ENCODE measurements around the gene ITPKB. TPM values are rescaled to one million over a fixed set of nuclear protein-coding genes. Genes with fewer than 3 reads are reported as not detected.

ITPKB gene
- total RNA-seq, 2 donors from 2014 or later, result 13.0 to 21.1 TPM

GRCh38 chr1:226761322-226761721, 22.2 kb upstream of the ITPKB start:
- DNase-seq, result no peak
- TF ChIP-seq CTCF (IDR thresholded peaks at IDR 0.05), result no peak
- TF ChIP-seq POLR2A (IDR thresholded peaks at IDR 0.05), result no peak
- H3K9me3 ChIP-seq, result no peaks in the 10 kb centered on the region
- WGBS, 2 donors, result 21 to 27% methylated on average over 1 of the region's 1 CpG
- ATAC-seq, result no peak
- H3K27me3 ChIP-seq, result no peaks in the 10 kb centered on the region
- intact Hi-C loops (cut with DNase I), result no loop called here
- no peak overlapping the region for H3K27ac ChIP-seq
- H3K4me1 ChIP-seq, result no peaks in the 10 kb centered on the region
- H3K4me3 ChIP-seq, result no peak overlapping the region
- H3K36me3 ChIP-seq (replicated peaks in 1 of 2; ENCODE audit: insufficient read depth in 1 of 2, low read depth in 2 of 2), result no peaks in the 10 kb centered on the region

- no peak for DNase-seq
- no peak for TF ChIP-seq CTCF (IDR thresholded peaks at IDR 0.05)
- TF ChIP-seq POLR2A (IDR thresholded peaks at IDR 0.05), result no peak
- ATAC-seq, result no peak
- no peak overlapping the region for H3K4me3 ChIP-seq
- H3K27me3 ChIP-seq, result no peaks in the 10 kb centered on the region
- no peaks in the 10 kb centered on the region for H3K4me1 ChIP-seq
- no peaks in the 10 kb centered on the region for H3K36me3 ChIP-seq (replicated peaks in 1 of 2; ENCODE audit: insufficient read depth in 1 of 2, low read depth in 2 of 2)
- H3K9me3 ChIP-seq, result no peaks in the 10 kb centered on the region
- H3K27ac ChIP-seq, result no peak overlapping the region
- intact Hi-C loops (cut with DNase I), result no loop called here
- WGBS, 2 donors, result 79 to 80% methylated on average over 9 of the region's 9 CpGs
Observed at GRCh38 chr1:226754793-226755533, 15.9 kb upstream of the ITPKB start.

DNA sequence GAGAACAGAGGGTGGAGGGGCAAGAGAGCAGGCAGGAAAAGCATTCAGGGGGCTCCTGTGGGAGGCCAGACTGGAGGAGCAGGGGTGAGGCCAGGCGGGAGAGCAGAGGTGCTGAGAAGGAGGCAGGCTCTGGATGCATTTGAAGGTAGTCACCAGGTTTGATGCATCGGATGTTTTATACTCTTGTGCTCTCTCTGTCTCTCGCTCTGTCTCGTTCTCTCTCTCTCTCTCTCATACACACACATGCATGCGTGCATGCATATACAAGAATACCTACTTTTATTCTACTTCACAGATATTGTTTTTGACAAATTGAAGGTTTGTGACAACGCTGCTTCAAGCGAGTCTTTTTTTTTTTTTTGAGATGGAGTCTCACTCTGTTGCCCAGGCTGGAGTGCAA, 15.0 kb upstream of the ITPKB start:
- TF ChIP-seq CTCF (IDR thresholded peaks at IDR 0.05) (no peak), POLR2A (IDR thresholded peaks at IDR 0.05) (no peak)
- WGBS, 2 donors, result 86 to 94% methylated on average over 7 of the region's 7 CpGs

GRCh38 chr1:226751703-226752102, 12.6 kb upstream of the ITPKB start:
- Histone ChIP-seq H3K27ac (no peak overlapping the region), H3K4me1 (no peaks in the 10 kb centered on the region)
- 73 to 77% methylated on average over 3 of the region's 3 CpGs for WGBS, 2 donors

More for the DNA sequence above, 15.0 kb upstream of the ITPKB start:
- H3K4me1 ChIP-seq, result no peaks in the 10 kb centered on the region
- no peaks in the 10 kb centered on the region for H3K27me3 ChIP-seq
- H3K27ac ChIP-seq, result no peak overlapping the region
- ATAC-seq, result no peak
- H3K4me3 ChIP-seq, result no peak overlapping the region
- no peaks in the 10 kb centered on the region for H3K9me3 ChIP-seq
- no peak for DNase-seq
- intact Hi-C loops (cut with DNase I), result no loop called here
- H3K36me3 ChIP-seq (replicated peaks in 1 of 2; ENCODE audit: insufficient read depth in 1 of 2, low read depth in 2 of 2), result no peaks in the 10 kb centered on the region

More at GRCh38 chr1:226751703-226752102, 12.6 kb upstream of the ITPKB start:
- ATAC-seq, result no peak
- Histone ChIP-seq H3K36me3 (replicated peaks in 1 of 2; ENCODE audit: insufficient read depth in 1 of 2, low read depth in 2 of 2) (no peaks in the 10 kb centered on the region), H3K9me3 (no peaks in the 10 kb centered on the region), H3K4me3 (no peak overlapping the region), H3K27me3 (no peaks in the 10 kb centered on the region)
- TF ChIP-seq POLR2A (IDR thresholded peaks at IDR 0.05), result no peak
- no peak for TF ChIP-seq CTCF (IDR thresholded peaks at IDR 0.05)
- intact Hi-C loops (cut with DNase I), result no loop called here
- DNase-seq, result no peak
